ENCODE measurements around the gene ITGA3.
"Not testable (repeated sequence)": the region's sequence is repeated elsewhere in the genome, so short reads cannot be mapped to it uniquely, and the experiment has no call there.

Gene ITGA3

DNA sequence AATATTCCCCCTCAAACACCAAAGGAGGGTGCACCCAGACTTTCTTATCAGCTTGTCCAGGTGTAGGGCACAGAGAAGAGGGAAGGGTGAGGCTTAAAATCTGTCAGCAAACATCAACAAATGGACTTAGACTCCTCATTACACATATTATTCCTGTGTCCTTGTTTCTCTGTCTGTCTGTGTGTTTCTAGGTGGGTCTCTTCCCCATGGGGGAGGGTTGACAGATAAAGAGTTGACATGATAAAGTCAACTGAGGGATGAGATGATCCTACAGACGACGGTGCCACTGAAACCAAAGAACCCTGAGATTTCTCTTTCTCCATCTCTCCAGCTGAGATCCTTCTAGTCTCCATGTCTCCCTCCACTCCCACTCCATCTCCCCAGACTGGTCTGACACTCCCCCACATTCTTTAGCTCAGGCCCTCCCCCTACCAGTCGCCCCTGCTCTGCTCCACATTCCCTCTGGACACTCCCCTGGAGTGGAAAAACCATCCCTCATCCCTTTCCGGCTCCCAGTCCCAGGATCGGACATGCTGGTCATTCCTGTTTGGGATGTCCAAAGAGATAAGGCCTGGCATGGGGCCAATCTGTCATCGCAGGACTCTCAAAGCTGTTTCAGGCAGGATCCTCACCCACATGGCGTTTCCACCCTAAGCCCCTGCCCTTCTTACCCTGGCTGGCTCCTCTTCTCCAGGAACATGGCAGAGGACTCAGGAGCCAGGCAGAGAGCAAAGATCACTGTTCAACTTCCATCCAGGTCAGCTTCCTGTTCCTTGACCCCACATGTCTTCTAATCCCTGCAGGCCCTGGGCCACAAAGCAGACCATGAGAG lies 2.9 kb upstream of the ITGA3 start:
- no peak for DNase-seq

DNA sequence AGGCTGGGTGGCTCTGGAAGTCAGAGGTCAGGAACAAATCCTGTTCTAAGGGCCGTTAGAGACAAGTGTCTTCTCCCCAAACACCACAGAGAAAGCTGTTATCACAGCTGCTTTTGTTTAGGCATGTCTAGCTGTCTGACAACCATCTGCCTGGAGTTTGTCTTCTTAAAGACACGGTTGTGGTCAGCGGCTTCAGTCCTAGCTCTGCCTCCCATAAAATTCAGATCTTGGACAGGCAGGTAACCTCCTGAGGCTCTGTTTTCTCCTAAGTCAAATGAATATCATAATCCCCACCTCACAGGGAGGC lies 2.3 kb upstream of the ITGA3 start:
- DNase-seq: no peak

DNA sequence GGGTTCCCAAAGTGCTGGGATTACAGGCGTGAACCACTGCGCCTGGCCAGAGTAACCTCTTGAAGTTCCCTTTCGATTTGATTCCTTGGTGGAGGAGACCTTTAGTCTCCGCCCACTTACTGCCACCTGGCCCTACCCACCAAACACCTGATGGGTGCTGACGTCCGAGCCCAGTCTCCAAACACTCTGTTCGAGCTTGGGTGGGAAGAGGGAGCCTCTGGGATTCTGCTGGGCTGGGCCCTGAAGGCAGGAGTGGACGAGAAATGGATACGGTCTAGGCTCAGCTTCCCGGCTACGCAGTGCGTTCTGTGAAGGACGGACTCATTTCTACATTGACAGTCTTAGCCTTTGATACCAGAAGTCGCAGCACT lies 870 bp upstream of the ITGA3 start:
- no peak for DNase-seq

DNA sequence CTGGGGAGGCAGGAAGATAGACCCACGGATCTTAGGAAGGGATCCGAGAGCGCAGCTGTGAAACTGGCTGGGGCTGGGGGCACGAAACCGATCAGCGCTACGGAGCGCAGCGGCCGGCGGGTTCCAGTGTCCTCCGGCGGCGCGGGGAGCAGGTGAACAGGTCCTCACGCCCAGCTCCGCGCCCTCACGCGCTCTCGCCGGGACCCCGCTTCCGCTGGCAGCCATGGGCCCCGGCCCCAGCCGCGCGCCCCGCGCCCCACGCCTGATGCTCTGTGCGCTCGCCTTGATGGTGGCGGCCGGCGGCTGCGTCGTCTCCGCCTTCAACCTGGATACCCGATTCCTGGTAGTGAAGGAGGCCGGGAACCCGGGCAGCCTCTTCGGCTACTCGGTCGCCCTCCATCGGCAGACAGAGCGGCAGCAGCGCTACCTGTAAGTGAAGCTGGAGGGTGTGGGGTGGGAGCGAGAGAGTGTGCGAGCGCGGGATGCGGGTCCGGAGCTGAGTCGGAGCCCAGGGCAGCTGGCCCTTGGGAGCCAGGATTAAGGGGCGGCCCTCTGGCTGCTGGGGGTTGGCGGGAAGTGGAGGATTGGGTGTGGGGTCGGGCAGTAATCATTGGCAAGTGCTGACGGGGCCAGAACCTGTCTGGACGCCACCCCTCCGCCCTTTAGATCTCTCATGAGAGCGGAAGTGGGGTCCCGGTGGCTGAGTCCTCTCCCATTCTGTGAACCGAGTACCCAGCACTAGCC lies 479 bp downstream of the ITGA3 start:
- DNase-seq: peak; percentile 48

DNA sequence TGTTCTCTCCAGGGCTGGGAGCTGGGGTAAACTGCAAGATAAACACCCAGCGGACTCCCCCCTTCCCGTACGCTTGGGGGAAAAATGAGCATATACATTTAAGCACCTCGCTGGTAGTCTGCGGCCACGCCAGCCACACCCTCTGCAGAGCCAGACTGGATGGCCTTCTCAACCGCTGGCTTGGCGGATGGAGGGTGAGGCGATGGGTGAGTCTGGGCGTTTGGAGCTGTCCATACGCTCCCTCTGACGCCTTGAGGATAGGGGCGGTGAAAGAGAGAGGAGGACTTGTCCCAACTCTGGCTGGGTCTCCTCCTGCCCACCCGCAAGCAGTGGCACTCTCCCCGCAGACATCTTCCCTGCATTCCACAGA lies 1.0 kb downstream of the ITGA3 start:
- no peak for DNase-seq

DNA sequence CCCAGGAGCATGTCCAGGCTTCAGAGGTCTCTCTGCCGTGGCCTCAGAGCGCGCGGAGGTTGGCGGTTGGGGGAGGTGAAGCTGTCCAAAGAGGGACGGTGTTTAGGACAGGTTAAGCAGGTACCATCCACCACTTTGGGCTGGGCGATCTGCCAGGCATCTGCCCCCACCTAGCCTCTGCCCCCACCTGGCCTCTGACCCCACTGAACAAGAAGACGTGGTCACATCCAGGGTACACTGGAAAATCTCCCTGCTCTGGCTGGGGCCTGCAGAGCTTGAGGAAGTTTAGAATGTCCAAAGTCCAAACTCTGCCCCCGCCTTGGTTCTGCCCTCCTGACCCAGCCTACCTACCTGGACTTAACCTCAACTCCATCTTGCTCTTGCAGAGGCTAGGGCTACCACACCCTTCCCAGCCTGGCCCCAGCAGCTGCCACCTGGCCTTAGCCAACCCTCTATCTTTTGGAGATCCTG lies 1.6 kb downstream of the ITGA3 start:
- no peak for DNase-seq

DNA sequence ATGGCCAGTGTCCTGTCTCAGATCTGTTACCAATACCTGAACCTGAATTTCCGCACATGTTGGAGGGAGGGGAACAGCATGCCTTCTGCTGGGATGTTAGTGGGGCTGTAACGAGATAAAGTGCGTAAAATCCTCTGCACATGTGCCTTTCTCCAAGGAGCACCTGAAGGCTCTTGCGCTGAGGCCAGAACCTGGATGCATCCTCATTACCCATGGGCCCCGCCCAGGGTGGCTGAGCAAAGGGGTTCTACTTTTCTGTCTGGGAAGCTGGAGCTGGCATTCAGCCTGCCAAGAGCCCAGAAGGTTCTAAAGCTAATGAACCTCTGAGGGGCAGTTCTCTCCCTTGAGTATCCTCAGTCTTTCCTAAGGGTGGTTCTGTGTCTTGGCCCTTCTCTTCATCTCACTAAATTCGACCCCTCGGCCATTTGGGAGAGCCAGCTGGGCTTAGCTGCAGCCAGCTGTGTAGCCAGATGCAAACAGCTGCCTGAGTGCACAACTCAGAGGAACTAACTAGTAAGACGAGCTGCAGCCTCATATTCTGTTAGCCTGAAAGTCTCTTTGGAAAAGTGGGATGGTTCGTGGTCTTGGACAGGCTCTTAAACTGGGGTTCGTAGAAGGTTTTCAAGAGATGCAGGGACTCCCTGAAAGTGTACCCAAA lies 2.5 kb downstream of the ITGA3 start:
- DNase-seq: no peak

DNA sequence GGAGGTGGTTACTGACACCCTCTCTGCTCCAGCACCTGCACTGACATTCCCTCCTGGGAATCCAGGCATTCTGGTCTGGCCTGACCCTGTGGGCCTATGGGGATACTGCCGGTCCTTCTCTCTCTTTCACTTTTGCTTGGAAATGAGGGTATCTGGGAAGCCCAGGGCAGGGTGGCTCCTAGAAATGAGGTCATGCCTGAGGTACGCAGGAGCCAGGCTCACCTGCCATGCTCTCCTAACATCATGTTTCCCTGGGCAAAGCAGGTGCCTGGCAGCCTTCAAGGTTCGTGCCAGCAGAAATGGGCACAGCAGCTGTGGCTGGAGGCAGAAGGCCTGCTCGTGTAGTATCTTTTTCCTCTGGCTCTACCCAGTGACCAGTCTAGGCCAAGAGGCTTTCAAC lies 3.3 kb downstream of the ITGA3 start:
- DNase-seq: no peak

DNA sequence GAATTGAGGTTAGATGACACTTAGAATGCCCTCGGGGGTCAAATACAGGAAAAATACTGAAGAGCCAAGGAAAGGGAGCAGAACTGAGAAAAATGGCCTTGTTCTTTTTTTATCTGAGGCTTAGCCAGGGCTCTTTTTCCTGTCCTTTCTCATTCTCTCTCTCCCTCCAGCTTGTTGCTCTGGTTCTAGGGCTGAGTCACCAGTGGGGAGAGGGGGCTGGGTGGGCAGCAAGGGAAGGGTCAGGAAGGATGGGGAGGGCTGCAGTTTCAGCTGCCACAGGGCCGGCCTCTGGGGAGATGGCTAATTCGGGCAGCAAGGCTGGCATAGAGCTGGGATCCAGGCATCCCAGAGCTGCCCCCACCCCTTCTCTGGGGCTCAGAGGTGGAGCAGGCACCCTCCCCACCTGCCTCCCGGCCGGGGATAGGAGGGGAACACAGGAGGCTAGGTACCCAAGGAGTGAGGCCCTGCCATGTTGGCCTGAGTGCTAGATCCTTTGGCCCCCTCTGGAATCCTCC lies 3.9 kb downstream of the ITGA3 start:
- no peak for DNase-seq

DNA sequence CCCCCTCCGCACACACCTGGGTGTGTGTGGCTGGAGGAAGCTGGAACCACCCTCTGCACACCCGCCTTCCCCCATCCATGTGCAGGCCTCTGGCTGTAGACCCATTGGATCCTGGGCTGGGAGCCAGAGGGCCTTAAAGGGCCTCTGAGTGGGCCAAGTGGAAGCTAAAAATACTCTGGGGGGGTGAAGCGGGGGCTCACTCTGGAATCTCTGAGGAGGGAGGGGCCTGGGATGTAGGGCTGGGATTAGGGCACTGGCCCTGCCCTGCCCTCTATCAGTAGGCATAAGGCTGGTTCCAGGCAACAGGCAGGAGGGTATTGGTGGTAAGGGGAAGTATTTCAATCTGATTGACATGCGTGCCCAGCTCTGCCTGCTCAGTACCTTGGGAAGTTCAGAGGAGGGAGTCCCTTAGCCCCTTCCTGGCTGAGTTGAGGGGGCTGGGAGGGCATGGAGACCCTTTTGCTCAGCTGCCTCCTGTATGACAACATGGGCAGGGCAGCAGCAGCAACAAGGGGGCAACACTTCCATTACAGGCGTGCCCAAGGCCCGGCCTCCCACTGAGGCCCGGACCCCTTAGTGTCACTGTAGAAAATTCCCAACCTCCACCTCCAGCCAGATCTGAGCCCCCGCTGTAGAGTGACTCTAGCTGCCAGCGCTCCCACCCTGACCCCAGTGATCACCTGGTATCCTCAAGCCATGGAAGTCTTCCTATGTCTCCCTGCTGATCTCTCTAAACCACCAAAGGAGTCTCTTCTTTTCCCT lies 5.2 kb downstream of the ITGA3 start:
- DNase-seq: no peak

DNA sequence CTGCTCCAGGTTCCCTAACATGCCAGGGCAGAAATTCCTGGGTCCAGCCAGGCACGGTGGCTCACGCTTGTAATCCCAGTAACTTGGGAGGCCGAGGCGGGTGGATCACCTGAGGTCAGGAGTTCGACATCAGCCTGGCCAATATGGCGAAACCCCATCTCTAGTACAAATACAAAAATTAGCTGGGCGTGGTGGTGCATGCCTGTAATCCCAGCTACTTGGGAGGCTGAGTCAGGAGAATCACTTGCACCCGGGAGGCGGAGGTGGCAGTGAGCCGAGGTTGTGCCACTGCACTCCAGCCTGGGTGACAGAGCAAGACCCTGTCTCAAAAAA lies 5.8 kb downstream of the ITGA3 start:
- DNase-seq: not testable (repeated sequence)

DNA sequence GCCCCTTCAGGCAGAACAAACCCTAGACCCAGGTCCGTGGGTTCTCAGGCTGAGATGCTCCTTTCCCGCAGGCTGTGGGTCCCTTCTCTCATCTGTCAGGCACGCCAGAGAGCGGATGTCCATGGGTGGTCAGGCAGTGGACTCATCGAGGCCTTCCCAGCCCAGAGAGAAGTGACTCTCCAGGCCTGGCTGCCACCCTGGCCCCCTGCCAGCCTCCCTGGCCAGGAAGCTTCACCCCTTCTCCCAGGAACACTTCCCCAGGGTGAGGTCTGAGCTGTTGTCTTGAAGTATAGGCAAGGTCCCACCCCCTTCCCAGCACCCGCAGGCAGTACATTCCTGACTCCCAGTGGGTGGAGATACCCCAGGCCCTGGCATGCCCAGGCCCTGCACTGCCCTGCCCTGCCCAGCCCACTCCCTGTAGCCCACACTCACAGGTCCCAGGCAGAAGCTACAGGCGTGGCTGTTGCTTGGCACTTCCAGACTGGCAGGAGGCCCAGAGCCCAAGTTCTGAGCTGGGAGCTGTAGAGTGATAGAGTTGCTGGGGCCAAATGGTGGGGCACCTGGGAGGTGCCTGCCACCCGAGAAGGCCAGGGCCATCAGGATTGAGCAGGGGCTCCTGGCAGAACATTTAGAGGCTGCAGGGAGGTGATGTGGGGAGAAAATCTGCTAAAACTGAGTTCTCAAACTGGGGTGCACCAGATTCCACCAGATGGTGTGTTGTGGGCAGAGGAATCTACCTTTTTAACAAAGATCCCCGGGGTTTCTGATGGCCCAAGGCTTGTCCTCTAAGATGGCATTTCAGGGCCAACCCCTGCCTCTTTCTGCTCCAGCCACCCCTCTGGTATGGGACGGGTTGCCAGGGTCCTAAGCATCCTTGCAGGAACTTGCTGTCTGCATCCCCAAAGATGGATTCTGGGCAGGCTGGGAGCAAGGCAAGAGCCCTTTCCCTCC lies 6.7 kb downstream of the ITGA3 start:
- DNase-seq: no peak

DNA sequence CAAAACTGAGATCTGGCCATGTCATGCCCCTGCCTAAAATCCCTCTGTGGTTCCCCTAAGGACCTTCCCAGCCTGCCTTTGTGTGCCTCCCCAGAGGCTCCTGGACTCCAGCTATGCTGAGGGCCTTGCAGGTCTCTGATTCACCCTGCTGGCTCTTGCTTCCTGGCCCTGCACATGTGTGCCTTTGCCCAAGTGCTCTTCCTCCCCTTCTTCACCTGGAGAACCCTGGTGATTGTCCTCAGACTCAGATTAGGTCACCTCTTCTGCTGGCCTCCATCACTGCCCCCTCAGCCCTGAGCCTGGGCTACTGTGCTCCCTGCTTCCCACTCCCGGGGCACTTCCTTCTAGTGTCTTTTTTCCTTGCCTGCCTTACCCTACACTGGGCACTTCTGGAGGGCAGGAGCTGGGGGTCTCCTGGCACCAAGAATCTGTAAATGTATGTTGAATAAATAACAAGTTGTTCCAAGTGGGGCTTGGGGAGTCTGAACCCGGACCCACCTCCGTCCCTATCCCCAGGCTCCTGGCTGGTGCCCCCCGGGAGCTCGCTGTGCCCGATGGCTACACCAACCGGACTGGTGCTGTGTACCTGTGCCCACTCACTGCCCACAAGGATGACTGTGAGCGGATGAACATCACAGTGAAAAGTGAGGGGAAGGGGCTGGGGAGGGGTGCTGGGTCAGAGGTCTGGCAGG lies 7.8 kb downstream of the ITGA3 start:
- no peak for DNase-seq

DNA sequence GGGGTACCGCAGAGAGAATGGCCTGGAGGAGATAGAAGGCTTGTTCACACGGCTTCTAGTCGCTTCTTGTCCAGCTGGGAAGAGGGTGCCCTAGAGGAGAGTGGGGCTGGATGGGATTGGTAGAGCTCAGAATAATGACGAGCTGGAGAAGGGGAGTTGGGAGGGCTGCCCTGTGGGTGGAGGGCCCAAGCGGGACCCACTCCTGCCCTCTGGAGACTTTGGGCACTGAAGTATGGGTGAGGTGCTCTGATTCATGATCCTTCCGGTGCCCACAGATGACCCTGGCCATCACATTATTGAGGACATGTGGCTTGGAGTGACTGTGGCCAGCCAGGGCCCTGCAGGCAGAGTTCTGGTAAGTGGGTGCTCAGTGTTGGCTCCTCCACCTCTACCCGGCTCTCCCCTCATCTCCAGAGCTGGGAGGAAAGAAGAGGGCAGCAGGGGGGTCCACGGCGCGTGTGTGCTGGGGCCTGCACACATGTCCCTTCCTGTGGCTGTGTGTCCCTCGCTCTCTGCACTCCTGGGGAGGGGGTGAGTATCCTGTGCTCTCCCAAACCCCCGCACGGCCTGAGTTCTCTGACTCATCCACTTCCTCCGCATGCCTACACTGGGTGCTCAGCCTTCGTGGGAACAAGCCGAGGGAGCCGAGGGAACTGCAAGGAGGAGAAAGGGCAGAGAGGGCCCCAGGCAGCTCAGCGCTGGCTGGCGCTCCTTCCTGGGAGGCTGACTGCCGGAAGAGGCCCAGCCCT lies 8.5 kb downstream of the ITGA3 start:
- no peak for DNase-seq

DNA sequence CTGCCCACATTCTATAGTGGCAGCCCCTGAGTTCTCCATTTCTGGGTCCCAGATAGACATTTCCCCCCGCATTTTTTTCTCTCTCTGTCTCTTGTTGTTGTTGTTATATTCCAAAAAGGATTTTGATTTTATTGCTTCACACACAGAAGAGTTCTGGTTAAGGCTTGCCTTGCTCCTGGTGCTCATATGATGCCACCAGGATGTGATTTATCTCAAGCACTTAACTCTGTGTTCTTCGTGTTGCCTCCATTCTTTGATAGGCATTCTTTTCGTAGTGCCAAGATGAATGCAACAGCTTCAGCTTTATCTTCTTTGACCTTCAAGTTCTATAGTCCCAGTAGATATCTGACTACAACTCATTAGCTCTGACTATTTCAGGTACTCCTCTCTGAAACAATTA lies 9.1 kb downstream of the ITGA3 start:
- DNase-seq: no peak

DNA sequence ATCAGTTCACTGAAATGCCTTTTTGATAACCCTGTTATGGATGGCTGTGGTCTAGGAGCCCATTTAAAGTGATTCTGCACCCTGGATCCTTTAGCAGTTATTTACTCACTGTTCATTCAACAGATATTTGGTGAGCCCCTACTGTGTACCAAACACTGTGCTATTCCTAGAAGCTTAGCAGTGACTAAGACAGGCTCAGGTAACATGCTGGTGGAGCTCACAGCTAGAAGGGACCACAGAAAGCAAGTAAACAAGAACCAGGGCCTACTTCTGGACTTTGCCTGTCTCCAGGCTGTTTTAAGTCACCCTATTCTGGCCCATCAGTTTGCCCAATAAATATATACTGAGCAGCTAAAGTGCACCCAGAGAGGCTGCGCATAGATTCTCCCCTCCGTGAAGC lies 11.1 kb downstream of the ITGA3 start:
- DNase-seq: no peak

DNA sequence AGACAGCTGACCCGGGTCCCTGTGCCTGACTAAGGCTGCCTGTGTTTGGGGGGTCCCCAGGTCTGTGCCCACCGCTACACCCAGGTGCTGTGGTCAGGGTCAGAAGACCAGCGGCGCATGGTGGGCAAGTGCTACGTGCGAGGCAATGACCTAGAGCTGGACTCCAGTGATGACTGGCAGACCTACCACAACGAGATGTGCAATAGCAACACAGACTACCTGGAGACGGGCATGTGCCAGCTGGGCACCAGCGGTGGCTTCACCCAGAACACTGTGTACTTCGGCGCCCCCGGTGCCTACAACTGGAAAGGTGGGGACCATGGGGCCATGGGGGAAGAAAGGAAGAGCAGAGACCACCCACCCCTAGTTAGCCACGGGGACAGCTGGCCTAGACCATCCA lies 12.1 kb downstream of the ITGA3 start:
- no peak for DNase-seq

DNA sequence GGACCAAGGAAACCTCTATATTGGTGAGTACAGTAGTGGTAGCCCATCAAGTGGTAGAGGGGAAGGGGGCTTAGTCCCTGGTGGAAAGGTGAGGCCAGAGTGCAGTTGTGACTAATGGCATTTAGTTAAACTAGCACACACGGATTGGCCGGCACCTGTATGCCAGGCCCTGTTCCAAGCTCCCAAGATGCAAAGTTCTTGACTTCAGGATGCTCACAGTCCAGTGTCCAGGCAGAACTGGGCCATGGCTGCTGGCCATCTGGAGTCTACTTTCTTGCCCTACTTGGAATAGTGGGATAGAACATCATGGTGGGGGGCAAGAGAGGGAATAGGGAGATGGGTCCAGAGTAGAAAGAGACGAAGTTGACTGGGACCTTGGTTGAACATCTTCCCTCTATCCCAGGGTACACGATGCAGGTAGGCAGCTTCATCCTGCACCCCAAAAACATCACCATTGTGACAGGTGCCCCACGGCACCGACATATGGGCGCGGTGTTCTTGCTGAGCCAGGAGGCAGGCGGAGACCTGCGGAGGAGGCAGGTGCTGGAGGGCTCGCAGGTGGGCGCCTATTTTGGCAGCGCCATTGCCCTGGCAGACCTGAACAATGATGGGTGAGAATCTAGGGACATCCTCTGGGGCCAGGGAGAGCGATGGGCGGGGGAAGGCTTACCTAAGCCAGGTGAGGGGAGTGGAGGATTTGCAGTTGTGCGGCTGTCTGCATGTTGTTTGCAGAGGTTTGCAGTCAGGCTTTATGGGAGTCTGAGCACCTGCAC lies 15.2 kb downstream of the ITGA3 start:
- no peak for DNase-seq

DNA sequence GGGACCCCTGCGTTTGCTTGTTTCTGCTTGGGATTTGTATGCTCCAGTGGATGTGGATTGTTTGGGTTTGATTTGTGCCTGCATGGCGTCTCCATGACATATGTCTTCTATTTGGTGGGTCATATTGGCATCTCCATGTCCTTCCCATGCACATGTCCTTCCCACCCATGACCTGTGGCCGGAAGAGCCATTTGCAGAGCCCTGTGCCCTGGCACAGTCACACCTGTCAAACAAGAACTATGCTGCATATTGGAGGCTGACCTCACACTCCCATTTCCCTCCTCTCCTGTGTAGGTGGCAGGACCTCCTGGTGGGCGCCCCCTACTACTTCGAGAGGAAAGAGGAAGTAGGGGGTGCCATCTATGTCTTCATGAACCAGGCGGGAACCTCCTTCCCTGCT lies 15.8 kb downstream of the ITGA3 start:
- no peak for DNase-seq

DNA sequence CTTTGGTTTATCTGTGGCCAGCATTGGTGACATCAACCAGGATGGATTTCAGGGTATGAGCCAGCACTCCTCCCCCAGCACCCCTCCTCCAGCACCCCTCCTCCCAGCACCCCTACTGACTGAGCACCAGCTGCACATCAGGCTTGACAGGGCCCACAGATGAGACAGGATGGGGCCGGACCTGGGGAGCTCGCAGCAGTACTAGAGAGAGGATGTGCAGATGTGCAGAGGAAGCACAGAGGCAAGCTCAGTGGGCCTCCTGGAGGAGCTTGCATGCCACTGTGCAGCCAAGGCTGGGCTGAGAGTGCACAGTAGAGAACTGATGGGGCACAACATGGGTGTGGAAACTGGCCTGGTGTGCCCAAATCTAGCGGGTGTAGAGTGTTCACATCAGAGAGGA lies 16.2 kb downstream of the ITGA3 start:
- no peak for DNase-seq

Measured in activated CD4-positive, alpha-beta T cell treated with anti-CD3 and anti-CD28 coated beads for 1 hour (primary cell).